MCF 10A (cell line): Measurements from ENCODE around the gene KCNIP3. TPM values are rescaled to one million over a fixed set of nuclear protein-coding genes. Genes with fewer than 3 reads are reported as not detected.

Experiments used
- BruUV-seq: library from RNA; stranded (reverse); fragments of 400-500 nt; replicated peaks from 2 replicates; lab custom pipeline; 2021; lab: Mats Ljungman, UMichigan
- CTCF ChIA-PET: fragments of 300-600 bp; sonication (Branson Sonifier 250); formaldehyde crosslinking; extraction: SDS; loops from one replicate; lab custom pipeline; 2021; ENCODE audit warnings: antibody characterized with exemption, inconsistent platforms; lab: Yijun Ruan, JAX
- POLR2A ChIA-PET: fragments of 300-600, 350-650 bp; sonication (Branson Sonifier 250); formaldehyde crosslinking; extraction: SDS; loops from one replicate; lab custom pipeline; 2020; ENCODE audit warnings: antibody characterized with exemption, inconsistent platforms; lab: Yijun Ruan, JAX
- DNase-seq: peaks from one replicate; pipeline ENCODE4 v3.0.0-alpha.2; 2018; ENCODE audit not compliant: unreplicated experiment
- H3K27ac Mint-ChIP-seq: one replicate; pipeline ENCODE4 v1.8.0; 2022; ENCODE audit warnings: mild to moderate bottlenecking, low read depth, mixed read lengths; ENCODE audit not compliant: unreplicated experiment
- H3K27me3 Mint-ChIP-seq: one replicate; pipeline ENCODE4 v1.8.0; 2022; ENCODE audit warnings: mixed read lengths; ENCODE audit not compliant: insufficient read depth, unreplicated experiment
- H3K36me3 Mint-ChIP-seq: one replicate; pipeline ENCODE4 v1.8.0; 2022; ENCODE audit warnings: mild to moderate bottlenecking, moderate library complexity, mixed read lengths; ENCODE audit not compliant: insufficient read depth, unreplicated experiment
- H3K4me1 Mint-ChIP-seq: one replicate; pipeline ENCODE4 v1.8.0; 2022; ENCODE audit warnings: mixed read lengths; ENCODE audit not compliant: insufficient read depth, unreplicated experiment
- H3K4me3 Mint-ChIP-seq: one replicate; pipeline ENCODE4 v1.8.0; 2022; ENCODE audit warnings: mild to moderate bottlenecking, moderate library complexity, mixed read lengths; ENCODE audit not compliant: unreplicated experiment
- H3K9me3 Mint-ChIP-seq: one replicate; pipeline ENCODE4 v1.8.0; 2022; ENCODE audit warnings: mixed read lengths; ENCODE audit not compliant: unreplicated experiment
- intact Hi-C: fragments of 100-400 bp; cut with micrococcal nuclease; formaldehyde crosslinking; loops from 2 replicates; pipeline ENCODE4 v1.14.1; 2022
- total RNA-seq: library from RNA; stranded (reverse); gene quantifications from 2 replicates; pipeline ENCODE4 v1.2.3, GENCODE V29; 2022
- TF ChIP-seq, protein P1 (sequence below): fragments of 200-600 bp; IDR thresholded peaks from one replicate; pipeline ENCODE4 v1.8.0; 2022; ENCODE audit warnings: antibody characterized with exemption, mild to moderate bottlenecking; ENCODE audit not compliant: unreplicated experiment

KCNIP3 gene
- total RNA-seq, 1 experiment from 2014 or later, result 15.6 TPM

DNA sequence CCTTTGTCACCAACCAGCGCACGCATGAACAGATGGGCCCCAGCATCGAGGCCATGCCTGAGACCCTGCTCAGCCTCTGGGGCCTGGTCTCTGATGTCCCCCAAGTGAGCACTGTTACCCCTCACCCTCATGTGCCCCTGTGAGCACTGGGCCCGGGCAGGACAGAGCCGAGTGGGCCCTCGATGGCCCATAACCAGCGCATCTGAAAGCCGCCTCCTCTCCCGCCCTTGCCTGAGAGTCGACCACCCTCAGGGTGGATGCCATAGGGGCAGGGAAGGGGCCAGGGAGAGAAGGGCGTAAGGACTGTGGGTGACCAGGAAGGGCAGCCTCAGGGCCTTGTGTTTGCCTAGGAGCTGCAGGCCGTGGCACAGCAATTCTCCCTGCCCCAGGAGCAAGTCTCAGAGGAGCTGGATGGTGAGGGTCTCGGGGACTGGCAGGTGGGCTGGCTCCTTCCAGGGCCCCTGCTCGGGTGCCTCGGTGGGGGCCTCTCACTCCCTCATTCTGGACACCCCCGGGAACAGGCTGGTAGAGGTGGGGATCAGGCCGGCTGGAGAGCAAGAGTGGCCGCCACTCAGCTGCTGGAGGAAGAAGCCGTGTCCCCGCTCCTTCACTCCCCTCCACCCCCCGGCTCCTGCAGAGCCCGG lies 20.8 kb upstream of the KCNIP3 start:
- TF ChIP-seq, protein P1, sequence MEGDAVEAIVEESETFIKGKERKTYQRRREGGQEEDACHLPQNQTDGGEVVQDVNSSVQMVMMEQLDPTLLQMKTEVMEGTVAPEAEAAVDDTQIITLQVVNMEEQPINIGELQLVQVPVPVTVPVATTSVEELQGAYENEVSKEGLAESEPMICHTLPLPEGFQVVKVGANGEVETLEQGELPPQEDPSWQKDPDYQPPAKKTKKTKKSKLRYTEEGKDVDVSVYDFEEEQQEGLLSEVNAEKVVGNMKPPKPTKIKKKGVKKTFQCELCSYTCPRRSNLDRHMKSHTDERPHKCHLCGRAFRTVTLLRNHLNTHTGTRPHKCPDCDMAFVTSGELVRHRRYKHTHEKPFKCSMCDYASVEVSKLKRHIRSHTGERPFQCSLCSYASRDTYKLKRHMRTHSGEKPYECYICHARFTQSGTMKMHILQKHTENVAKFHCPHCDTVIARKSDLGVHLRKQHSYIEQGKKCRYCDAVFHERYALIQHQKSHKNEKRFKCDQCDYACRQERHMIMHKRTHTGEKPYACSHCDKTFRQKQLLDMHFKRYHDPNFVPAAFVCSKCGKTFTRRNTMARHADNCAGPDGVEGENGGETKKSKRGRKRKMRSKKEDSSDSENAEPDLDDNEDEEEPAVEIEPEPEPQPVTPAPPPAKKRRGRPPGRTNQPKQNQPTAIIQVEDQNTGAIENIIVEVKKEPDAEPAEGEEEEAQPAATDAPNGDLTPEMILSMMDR, result no peak
- H3K36me3 Mint-ChIP-seq, result no peaks in the 10 kb centered on the region
- no peaks in the 10 kb centered on the region for H3K27me3 Mint-ChIP-seq
- peaks cover 31% of the 10 kb centered on the region for H3K4me1 Mint-ChIP-seq
- H3K9me3 Mint-ChIP-seq, result no peaks in the 10 kb centered on the region
- ChIA-PET CTCF (interaction anchor here (1.1 to 3.0 kb wide), 6 partner anchors 9 to 46 kb away, joined by 3 to 48 read pairs (median 10); no protein-coding TSS in a partner anchor), POLR2A (interaction anchor here (0.6 kb wide), 1 partner anchor 11 kb away, joined by 3 read pairs; no protein-coding TSS in a partner anchor)
- H3K27ac Mint-ChIP-seq, result no peak overlapping the region
- no TSS peak for BruUV-seq
- no peak for DNase-seq
- no peak overlapping the region for H3K4me3 Mint-ChIP-seq
- intact Hi-C loops, result no loop called here

DNA sequence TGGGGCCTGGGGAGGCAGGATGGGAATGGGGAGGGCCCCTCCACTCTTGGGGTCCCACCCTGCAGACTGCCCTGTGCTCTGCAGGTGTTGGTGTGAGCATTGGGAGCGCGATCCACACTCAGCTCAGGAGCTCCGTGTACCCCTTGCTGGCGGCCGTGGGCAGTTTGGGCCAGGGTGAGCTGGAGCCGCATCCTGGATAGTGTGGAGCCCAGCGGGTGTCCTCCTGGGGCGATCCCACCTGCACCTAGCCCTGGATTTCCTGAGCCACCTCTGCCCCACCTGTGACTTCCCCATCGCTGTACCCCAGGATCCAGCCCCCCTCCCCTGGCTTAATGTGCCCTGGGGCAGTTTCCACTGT lies 20.3 kb upstream of the KCNIP3 start:
- BruUV-seq, result no TSS peak
- Mint-ChIP-seq H3K4me1 (peaks cover 31% of the 10 kb centered on the region), H3K27me3 (no peaks in the 10 kb centered on the region), H3K9me3 (no peaks in the 10 kb centered on the region), H3K4me3 (peak overlapping the region; percentile 39), H3K27ac (no peak overlapping the region), H3K36me3 (no peaks in the 10 kb centered on the region)
- intact Hi-C loops, result loop anchor here (1.0 kb wide), 1 partner anchor 38 kb away; no protein-coding TSS in a partner anchor
- no peak for DNase-seq
- POLR2A ChIA-PET, result interaction anchor here (0.6 to 2.1 kb wide), 8 partner anchors 10 to 125 kb away, joined by 3 to 20 read pairs (median 4); no protein-coding TSS in a partner anchor
- CTCF ChIA-PET, result interaction anchor here (0.6 to 3.0 kb wide), 17 partner anchors 10 to 253 kb away, joined by 3 to 48 read pairs (median 5); no protein-coding TSS in a partner anchor
- TF ChIP-seq, protein P1, result no peak

GRCh38 chr2:95277246-95277906 lies 19.8 kb upstream of the KCNIP3 start:
- Mint-ChIP-seq H3K4me3 (peak overlapping the region; percentile 55), H3K36me3 (no peaks in the 10 kb centered on the region), H3K4me1 (peaks cover 31% of the 10 kb centered on the region), H3K9me3 (no peaks in the 10 kb centered on the region), H3K27me3 (no peaks in the 10 kb centered on the region), H3K27ac (peak overlapping the region; percentile 63)
- intact Hi-C loops, result loop anchor here (1.0 kb wide), 1 partner anchor 38 kb away; no protein-coding TSS in a partner anchor
- POLR2A ChIA-PET, result interaction anchor here (0.8 to 2.1 kb wide), 14 partner anchors 11 to 126 kb away, joined by 3 to 20 read pairs (median 4); no protein-coding TSS in a partner anchor
- peak; percentile 90 for DNase-seq
- TF ChIP-seq, protein P1, result no peak
- CTCF ChIA-PET, result interaction anchor here (0.6 to 3.0 kb wide), 26 partner anchors 9 to 271 kb away, joined by 3 to 48 read pairs (median 4); no protein-coding TSS in a partner anchor
- no TSS peak for BruUV-seq

- intact Hi-C loops, result no loop called here
- H3K27me3 Mint-ChIP-seq, result no peaks in the 10 kb centered on the region
- H3K9me3 Mint-ChIP-seq, result no peaks in the 10 kb centered on the region
- ChIA-PET CTCF (interaction anchor here (0.6 to 3.0 kb wide), 26 partner anchors 9 to 284 kb away, joined by 3 to 48 read pairs (median 4); no protein-coding TSS in a partner anchor), POLR2A (interaction anchor here (0.6 to 2.1 kb wide), 16 partner anchors 11 to 125 kb away, joined by 3 to 20 read pairs (median 4); no protein-coding TSS in a partner anchor)
- H3K27ac Mint-ChIP-seq, result peak overlapping the region; percentile 63
- TF ChIP-seq, protein P1, result no peak
- no peaks in the 10 kb centered on the region for H3K36me3 Mint-ChIP-seq
- H3K4me1 Mint-ChIP-seq, result peaks cover 31% of the 10 kb centered on the region
- H3K4me3 Mint-ChIP-seq, result peak overlapping the region; percentile 55
- peak; percentile 96 for DNase-seq
- no TSS peak for BruUV-seq
These were observed 19.1 kb upstream of the KCNIP3 start for GRCh38 chr2:95278051-95278471.
